Astrocyte (in vitro differentiated cells and primary cell): ENCODE results near the gene NPHP4.

Experiments used
- CTCF ChIP-seq: IDR thresholded peaks from 2 replicates; pipeline ENCODE4 v1.5.1; 2011; ENCODE audit warnings: low read depth, mild to moderate bottlenecking, inconsistent platforms, low read length, moderate library complexity; ENCODE audit not compliant: insufficient read depth
- EZH2 ChIP-seq: IDR thresholded peaks from 2 replicates; pipeline ENCODE4 v1.6.1; 2012; ENCODE audit warnings: mild to moderate bottlenecking, low read length, inconsistent platforms; ENCODE audit not compliant: insufficient read depth

DNA sequence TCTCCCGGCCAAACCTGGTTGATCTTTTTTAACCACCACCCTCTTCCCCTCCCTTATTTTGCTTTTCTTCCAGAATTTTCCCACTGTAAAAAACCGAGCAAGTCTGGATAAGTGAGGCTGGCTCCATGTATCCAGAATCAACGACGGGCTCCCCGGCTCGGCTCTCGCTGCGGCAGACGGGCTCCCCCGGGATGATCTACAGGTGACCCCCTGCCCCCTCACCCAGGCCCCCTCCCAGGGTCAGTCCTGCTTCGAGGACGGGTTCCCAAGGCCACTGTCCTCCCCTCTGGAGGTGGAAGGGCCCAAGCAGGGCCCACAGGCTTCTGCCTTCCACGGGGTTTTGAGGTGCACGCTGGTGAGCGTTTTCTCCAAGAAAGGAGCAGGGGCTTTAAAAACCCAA lies 48.2 kb upstream of the NPHP4 start:
- TF ChIP-seq CTCF (no peak), EZH2 (no peak)
